HG02759 (cell line): ENCODE results near the gene SLC25A1.

Experiments used
- ATAC-seq: cut with Tn5 transposase; IDR thresholded peaks from one replicate; pipeline ENCODE4 v1.9.1; 2021; ENCODE audit warnings: mild to moderate bottlenecking, moderate library complexity; ENCODE audit not compliant: unreplicated experiment

Gene SLC25A1

GRCh38 chr22:19143212-19143611 lies 35.3 kb downstream of the SLC25A1 start:
- ATAC-seq: no peak

- no peak for ATAC-seq
Observed at GRCh38 chr22:19142394-19142793, 36.1 kb downstream of the SLC25A1 start.

- ATAC-seq: no peak
Observed at GRCh38 chr22:19139974-19140373, 38.6 kb downstream of the SLC25A1 start.

- no peak for ATAC-seq
Observed at GRCh38 chr22:19139001-19139356, 39.6 kb downstream of the SLC25A1 start.

- ATAC-seq: no peak
Observed at GRCh38 chr22:19138217-19139000, 40.1 kb downstream of the SLC25A1 start.

GRCh38 chr22:19137384-19138216 lies 40.9 kb downstream of the SLC25A1 start:
- ATAC-seq: no peak

GRCh38 chr22:19136915-19137314 lies 41.6 kb downstream of the SLC25A1 start:
- ATAC-seq: no peak

- ATAC-seq: no peak
Observed at GRCh38 chr22:19134874-19135273, 43.7 kb downstream of the SLC25A1 start.

- no peak for ATAC-seq
Observed at GRCh38 chr22:19134176-19134831, 44.2 kb downstream of the SLC25A1 start.

- ATAC-seq: no peak
Observed at GRCh38 chr22:19133561-19133960, 45.0 kb downstream of the SLC25A1 start.

GRCh38 chr22:19132693-19133400 lies 45.7 kb downstream of the SLC25A1 start:
- no peak for ATAC-seq

GRCh38 chr22:19132153-19132552 lies 46.4 kb downstream of the SLC25A1 start:
- no peak for ATAC-seq

- no peak for ATAC-seq
Observed at GRCh38 chr22:19131685-19132015, 46.9 kb downstream of the SLC25A1 start.

GRCh38 chr22:19130959-19131684 lies 47.4 kb downstream of the SLC25A1 start, which contains the start of gene TSSK2:
TSSK2 (plus strand) TSS chr22:19131308; CDS start chr22:19131400, 92 bp downstream.
- no peak for ATAC-seq

GRCh38 chr22:19129871-19130270 lies 48.7 kb downstream of the SLC25A1 start:
- ATAC-seq: no peak

GRCh38 chr22:19128946-19129727 lies 49.4 kb downstream of the SLC25A1 start:
- no peak for ATAC-seq

GRCh38 chr22:19128009-19128401 lies 50.5 kb downstream of the SLC25A1 start:
- ATAC-seq: no peak

- no peak for ATAC-seq
Observed at GRCh38 chr22:19127329-19128008, 51.1 kb downstream of the SLC25A1 start.
